WERI-Rb-1 (cell line): ENCODE data around the gene CAMTA1.

Experiments used
- DNase-seq: peaks from one replicate; pipeline ENCODE4 v3.0.0-alpha.2; 2020
- H3K27ac ChIP-seq: fragments of 250-450 bp; sonication (Bioruptor Pico); 2 replicates; pipeline ENCODE4 v1.5.1; 2020; ENCODE audit warnings: mild to moderate bottlenecking, moderate library complexity
- H3K27me3 ChIP-seq: fragments of 250-450 bp; sonication (Bioruptor Pico); 2 replicates; pipeline ENCODE4 v1.5.1; 2021; ENCODE audit warnings: mild to moderate bottlenecking, low read depth, moderate library complexity; ENCODE audit not compliant: insufficient read depth, severe bottlenecking
- H3K36me3 ChIP-seq: fragments of 250-450 bp; sonication (Bioruptor Pico); 2 replicates; pipeline ENCODE4 v1.5.1; 2020; ENCODE audit warnings: mild to moderate bottlenecking, moderate library complexity
- H3K4me3 ChIP-seq: 2 replicates; pipeline ENCODE4 v1.5.1; 2011; ENCODE audit warnings: low read depth, mild to moderate bottlenecking, control low read depth, low read length
- H3K9me3 ChIP-seq: fragments of 250-450 bp; sonication (Bioruptor Pico); 2 replicates; pipeline ENCODE4 v1.5.1; 2021; ENCODE audit warnings: mild to moderate bottlenecking, moderate library complexity; ENCODE audit not compliant: severe bottlenecking
- TF ChIP-seq, protein P1 (sequence below): IDR thresholded peaks from 2 replicates; pipeline ENCODE4 v1.5.1; 2011; ENCODE audit warnings: low read depth, mild to moderate bottlenecking, control low read depth, inconsistent platforms, low read length

CAMTA1 gene

DNA sequence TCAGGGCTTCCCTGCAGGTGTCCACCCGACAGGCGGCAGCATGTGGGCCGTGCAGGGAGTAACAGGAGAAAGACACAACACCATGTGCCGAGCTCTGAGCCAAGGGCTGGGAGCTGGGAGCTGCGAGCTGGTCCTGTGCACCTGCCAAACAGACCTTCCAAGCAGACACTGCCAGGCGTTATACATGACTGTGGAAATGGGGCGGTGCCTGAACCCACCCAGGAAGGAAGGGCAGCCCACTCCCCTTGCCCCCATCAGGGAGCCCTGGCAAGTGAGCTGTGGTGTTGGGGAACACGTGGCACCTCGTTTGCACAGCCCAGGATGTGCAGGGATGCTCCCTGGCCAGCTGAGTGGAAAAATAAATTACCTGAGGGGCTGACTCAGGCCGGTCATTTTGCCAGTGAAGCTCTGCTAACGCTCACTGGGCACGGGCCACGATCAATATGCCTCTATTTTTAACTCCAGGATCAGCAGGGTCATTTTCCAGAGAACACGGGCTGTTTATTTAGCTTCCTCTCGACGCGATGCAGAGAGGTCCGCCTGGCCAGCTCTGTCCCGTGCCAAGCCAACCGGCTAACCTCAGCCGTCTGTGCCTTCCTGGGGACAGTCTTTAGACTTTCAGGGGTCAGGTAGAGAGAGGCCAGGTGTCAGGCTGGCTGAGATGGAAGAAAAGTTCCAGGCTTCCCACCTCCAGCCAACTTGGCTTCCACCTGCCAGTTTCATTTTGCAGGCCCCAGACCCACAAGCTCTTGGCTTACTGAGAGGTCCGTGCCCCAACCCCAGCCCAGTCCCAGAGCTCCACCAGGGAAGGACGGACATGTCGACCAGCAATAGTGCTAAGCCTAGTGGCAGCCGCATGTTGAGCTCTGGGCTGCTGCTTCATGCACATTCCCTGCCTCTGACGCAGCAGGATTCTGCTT is 789.1 kb downstream of the CAMTA1 start:
- H3K36me3 ChIP-seq, result no peaks in the 10 kb centered on the region
- H3K9me3 ChIP-seq, result no peaks in the 10 kb centered on the region
- H3K4me3 ChIP-seq, result no peak overlapping the region
- TF ChIP-seq, protein P1, sequence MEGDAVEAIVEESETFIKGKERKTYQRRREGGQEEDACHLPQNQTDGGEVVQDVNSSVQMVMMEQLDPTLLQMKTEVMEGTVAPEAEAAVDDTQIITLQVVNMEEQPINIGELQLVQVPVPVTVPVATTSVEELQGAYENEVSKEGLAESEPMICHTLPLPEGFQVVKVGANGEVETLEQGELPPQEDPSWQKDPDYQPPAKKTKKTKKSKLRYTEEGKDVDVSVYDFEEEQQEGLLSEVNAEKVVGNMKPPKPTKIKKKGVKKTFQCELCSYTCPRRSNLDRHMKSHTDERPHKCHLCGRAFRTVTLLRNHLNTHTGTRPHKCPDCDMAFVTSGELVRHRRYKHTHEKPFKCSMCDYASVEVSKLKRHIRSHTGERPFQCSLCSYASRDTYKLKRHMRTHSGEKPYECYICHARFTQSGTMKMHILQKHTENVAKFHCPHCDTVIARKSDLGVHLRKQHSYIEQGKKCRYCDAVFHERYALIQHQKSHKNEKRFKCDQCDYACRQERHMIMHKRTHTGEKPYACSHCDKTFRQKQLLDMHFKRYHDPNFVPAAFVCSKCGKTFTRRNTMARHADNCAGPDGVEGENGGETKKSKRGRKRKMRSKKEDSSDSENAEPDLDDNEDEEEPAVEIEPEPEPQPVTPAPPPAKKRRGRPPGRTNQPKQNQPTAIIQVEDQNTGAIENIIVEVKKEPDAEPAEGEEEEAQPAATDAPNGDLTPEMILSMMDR, result no peak
- no peaks in the 10 kb centered on the region for H3K27me3 ChIP-seq
- no peak overlapping the region for H3K27ac ChIP-seq
- no peak for DNase-seq

DNA sequence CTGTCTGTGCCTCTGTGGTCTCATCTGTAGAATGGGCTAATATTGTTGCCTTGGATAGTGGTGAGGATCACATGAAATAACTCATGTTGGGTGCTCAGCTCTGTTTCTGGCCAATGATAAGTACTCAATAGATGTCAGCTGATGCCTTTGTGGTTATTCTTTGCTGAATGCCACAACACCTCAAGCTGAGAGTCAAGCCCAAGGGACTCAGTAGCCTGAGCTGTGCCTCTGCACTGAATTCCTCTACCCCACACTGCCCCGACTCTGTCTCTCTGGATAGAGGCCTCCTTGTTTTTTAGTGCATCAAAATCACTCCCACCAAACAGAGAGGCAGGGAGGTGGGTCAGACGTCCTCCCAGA is 789.8 kb downstream of the CAMTA1 start:
- H3K9me3 ChIP-seq, result no peaks in the 10 kb centered on the region
- no peak overlapping the region for H3K4me3 ChIP-seq
- no peaks in the 10 kb centered on the region for H3K36me3 ChIP-seq
- no peaks in the 10 kb centered on the region for H3K27me3 ChIP-seq
- TF ChIP-seq, protein P1, result no peak
- no peak overlapping the region for H3K27ac ChIP-seq
- no peak for DNase-seq

DNA sequence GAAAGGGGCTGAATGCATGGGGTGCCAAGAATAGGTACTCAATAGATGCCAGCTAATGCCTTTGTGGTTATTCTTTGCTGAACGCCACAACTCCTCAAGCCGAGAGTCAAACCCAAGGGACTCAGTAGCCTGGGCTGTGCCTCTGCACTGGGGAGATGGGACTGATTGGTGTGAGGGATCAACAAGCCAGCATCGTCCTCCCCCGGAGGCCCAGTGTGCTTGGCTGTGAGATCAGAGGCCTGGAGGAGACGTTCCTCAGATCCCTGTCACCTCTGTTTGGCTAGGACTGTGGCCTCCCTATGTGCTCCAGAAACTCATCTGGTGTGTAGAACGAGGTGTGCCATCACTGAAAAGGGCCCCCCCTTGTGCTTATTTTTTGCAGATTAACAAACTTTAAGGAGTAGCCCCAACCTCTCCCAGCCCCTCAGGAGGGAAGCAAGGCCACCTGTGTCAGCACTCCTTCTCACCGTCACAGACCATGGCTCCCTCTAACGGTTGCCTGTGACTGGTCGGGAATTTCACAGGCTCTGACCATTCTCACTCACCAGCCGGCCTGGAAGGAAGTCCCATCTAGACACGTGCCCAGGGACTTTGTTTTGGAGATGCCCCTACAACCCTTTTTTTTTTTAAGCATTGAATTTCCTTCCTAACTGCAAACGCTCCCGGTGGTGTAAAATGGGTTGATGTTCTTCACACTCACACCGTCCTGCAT is 791.8 kb downstream of the CAMTA1 start:
- TF ChIP-seq, protein P1, result peak; percentile 87
- Histone ChIP-seq H3K4me3 (no peak overlapping the region), H3K9me3 (no peaks in the 10 kb centered on the region), H3K27me3 (no peaks in the 10 kb centered on the region), H3K27ac (no peak overlapping the region), H3K36me3 (no peaks in the 10 kb centered on the region)
- peak; percentile 72 for DNase-seq

DNA sequence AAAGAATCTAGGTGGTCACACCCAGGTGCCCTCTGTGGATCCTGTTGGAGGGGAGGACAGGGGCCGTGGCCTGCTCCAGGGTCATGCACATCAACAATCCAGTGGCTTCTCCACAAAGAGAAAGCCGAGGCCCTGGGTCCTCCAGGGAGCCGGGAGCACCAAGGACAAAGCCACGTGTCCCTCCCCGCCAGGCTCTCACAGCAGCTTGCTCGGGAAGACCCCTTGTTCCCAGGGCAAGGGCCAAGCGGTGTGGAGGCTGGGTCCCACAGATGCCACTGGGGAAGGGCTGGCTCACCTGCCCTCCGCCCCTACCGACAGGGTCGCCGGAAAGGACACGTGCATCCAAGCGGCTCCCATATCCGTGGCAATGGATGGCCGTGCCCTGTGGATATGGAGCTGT is 793.0 kb downstream of the CAMTA1 start:
- Histone ChIP-seq H3K27me3 (no peaks in the 10 kb centered on the region), H3K4me3 (no peak overlapping the region), H3K27ac (no peak overlapping the region), H3K36me3 (no peaks in the 10 kb centered on the region), H3K9me3 (no peaks in the 10 kb centered on the region)
- TF ChIP-seq, protein P1, result no peak
- DNase-seq, result peak; percentile 2

DNA sequence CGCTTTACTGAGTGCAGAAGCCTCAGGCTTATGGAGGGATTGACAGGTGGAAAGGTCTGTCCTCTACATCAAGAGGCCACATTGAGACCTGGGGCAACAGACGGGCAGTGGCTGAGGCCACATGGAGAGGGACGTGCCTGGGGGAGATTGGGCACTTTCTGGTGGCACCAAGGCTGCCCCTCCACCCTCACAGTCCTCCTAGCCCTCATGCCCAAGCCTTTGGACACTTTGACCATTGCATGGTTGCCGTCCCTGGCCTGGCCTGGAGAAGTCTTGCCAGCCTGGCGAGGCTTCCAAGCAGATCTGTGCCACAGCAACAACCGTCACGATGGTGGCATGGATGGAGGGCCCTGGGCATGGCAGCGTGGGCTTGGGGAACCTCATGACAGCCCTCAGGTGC is 793.8 kb downstream of the CAMTA1 start:
- no peaks in the 10 kb centered on the region for H3K36me3 ChIP-seq
- H3K4me3 ChIP-seq, result no peak overlapping the region
- no peak overlapping the region for H3K27ac ChIP-seq
- H3K9me3 ChIP-seq, result no peaks in the 10 kb centered on the region
- TF ChIP-seq, protein P1, result no peak
- no peaks in the 10 kb centered on the region for H3K27me3 ChIP-seq
- peak; percentile 3 for DNase-seq
